HFFc6 (cell line): Measurements from ENCODE around the gene PELI2. TPM values are rescaled to one million over a fixed set of nuclear protein-coding genes. Genes with fewer than 3 reads are reported as not detected.

ENCODE experiments used
- DNase-seq: peaks from one replicate; pipeline ENCODE4 v3.0.0-alpha.2; 2018
- H3K27ac Mint-ChIP-seq: 2 replicates; pipeline ENCODE4 v1.8.0; 2020; ENCODE audit warnings: mild to moderate bottlenecking, mixed read lengths
- H3K27me3 Mint-ChIP-seq: 2 replicates; pipeline ENCODE4 v1.8.0; 2021; ENCODE audit warnings: mild to moderate bottlenecking, moderate library complexity, mixed read lengths; ENCODE audit not compliant: insufficient read depth
- H3K36me3 Mint-ChIP-seq: 2 replicates; pipeline ENCODE4 v1.8.0; 2021; ENCODE audit warnings: low read depth, mixed read lengths
- H3K4me1 Mint-ChIP-seq: 2 replicates; pipeline ENCODE4 v1.8.0; 2020; ENCODE audit warnings: low read depth, mixed read lengths
- H3K4me3 Mint-ChIP-seq: 2 replicates; pipeline ENCODE4 v1.8.0; 2020; ENCODE audit warnings: mild to moderate bottlenecking, moderate library complexity, mixed read lengths
- H3K9me3 Mint-ChIP-seq: 2 replicates; pipeline ENCODE4 v1.8.0; 2020; ENCODE audit warnings: mild to moderate bottlenecking, mixed read lengths
- CTCF ChIP-seq: fragments of 200-600 bp; sonication (generic); IDR thresholded peaks from 2 replicates; pipeline ENCODE4 v1.5.0; 2021; ENCODE audit warnings: antibody characterized with exemption, mild to moderate bottlenecking
- total RNA-seq, 6 experiments: library from RNA; stranded (reverse); fragmentation: NEBNext Ultra II Directional; extraction: Animal tissue kit (Norgen Biotek cat#: 25700); gene quantifications; 2 replicates in 1 of 6; 3 replicates in 5 of 6; pipeline ENCODE4 v1.2.3, GENCODE V29; 2021

Gene PELI2
- total RNA-seq, 6 experiments from 2014 or later, result 0.69 to 5.9 (median 4.6) TPM

DNA sequence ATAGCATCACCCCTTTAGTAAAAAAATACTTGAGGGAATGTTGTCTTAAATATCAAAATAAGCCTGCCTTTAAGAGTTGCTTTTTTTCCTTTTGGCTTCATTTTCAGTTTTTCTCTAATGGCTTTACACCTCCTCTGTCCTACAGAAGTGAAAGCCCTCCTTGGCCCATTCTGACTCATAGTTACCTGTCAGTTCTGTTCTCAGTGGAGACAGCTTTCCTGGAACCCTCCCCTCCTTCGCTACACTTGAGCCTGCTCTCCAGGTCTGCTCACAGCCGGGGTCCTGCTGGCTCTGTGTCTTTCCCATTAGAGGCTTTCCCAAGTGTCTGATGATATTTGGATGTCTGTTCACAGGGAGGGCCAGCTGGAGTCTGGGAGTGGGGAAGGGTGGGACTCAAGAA, 84.0 kb downstream of the PELI2 start:
- no peak overlapping the region for H3K4me3 Mint-ChIP-seq
- no peaks in the 10 kb centered on the region for H3K4me1 Mint-ChIP-seq
- H3K9me3 Mint-ChIP-seq, result no peaks in the 10 kb centered on the region
- H3K27me3 Mint-ChIP-seq, result no peaks in the 10 kb centered on the region
- no peak for TF ChIP-seq CTCF
- H3K36me3 Mint-ChIP-seq, result no peaks in the 10 kb centered on the region
- no peak for DNase-seq
- H3K27ac Mint-ChIP-seq, result no peak overlapping the region

- H3K9me3 Mint-ChIP-seq, result no peaks in the 10 kb centered on the region
- no peaks in the 10 kb centered on the region for H3K27me3 Mint-ChIP-seq
- DNase-seq, result no peak
- H3K27ac Mint-ChIP-seq, result no peak overlapping the region
- no peaks in the 10 kb centered on the region for H3K36me3 Mint-ChIP-seq
- H3K4me3 Mint-ChIP-seq, result no peak overlapping the region
- TF ChIP-seq CTCF, result no peak
- H3K4me1 Mint-ChIP-seq, result peaks cover 9% of the 10 kb centered on the region
Measured at GRCh38 chr14:56205881-56206280, 87.7 kb downstream of the PELI2 start.

GRCh38 chr14:56206596-56206995, 88.4 kb downstream of the PELI2 start:
- H3K27me3 Mint-ChIP-seq, result no peaks in the 10 kb centered on the region
- no peaks in the 10 kb centered on the region for H3K36me3 Mint-ChIP-seq
- H3K4me1 Mint-ChIP-seq, result peaks cover 9% of the 10 kb centered on the region
- H3K27ac Mint-ChIP-seq, result no peak overlapping the region
- no peak for DNase-seq
- no peak for TF ChIP-seq CTCF
- no peaks in the 10 kb centered on the region for H3K9me3 Mint-ChIP-seq
- H3K4me3 Mint-ChIP-seq, result no peak overlapping the region

- no peaks in the 10 kb centered on the region for H3K27me3 Mint-ChIP-seq
- H3K4me1 Mint-ChIP-seq, result peaks cover 9% of the 10 kb centered on the region
- TF ChIP-seq CTCF, result no peak
- H3K4me3 Mint-ChIP-seq, result no peak overlapping the region
- DNase-seq, result no peak
- no peaks in the 10 kb centered on the region for H3K36me3 Mint-ChIP-seq
- no peak overlapping the region for H3K27ac Mint-ChIP-seq
- H3K9me3 Mint-ChIP-seq, result no peaks in the 10 kb centered on the region
Measured at GRCh38 chr14:56207626-56208292, 89.5 kb downstream of the PELI2 start.

DNA sequence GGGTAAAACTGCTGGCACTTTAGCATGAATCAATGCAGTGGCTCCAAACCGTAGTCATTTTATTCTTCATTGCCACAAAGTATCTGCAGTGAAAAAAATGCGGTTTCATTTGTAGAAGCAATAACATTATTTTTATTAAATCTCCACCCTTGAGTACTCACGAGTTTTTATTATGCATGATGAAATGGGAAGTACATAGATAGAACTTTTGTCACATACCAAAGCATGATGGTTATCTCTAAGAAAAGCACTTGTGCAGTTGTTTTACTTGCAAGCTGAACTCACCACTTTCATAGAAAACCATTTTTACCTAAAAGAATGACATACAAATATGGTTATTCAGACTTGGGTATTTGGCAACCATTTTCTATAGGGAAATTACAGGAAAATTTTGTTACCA, 90.3 kb downstream of the PELI2 start:
- Mint-ChIP-seq H3K9me3 (no peaks in the 10 kb centered on the region), H3K27ac (no peak overlapping the region), H3K36me3 (no peaks in the 10 kb centered on the region), H3K4me1 (peaks cover 9% of the 10 kb centered on the region), H3K27me3 (no peaks in the 10 kb centered on the region), H3K4me3 (no peak overlapping the region)
- TF ChIP-seq CTCF, result no peak
- DNase-seq, result no peak
